Calu3 (cell line): ENCODE results near the gene RETSAT. TPM values are rescaled to one million over a fixed set of nuclear protein-coding genes. Genes with fewer than 3 reads are reported as not detected.
A peak's percentile ranks its signal among the peaks of the same experiment; 100 is the strongest.

Experiments
- BruUV-seq: library from RNA; stranded (reverse); fragments of 400-500 nt; replicated peaks from 2 replicates; lab custom pipeline; 2021; lab: Mats Ljungman, UMichigan
- CTCF ChIA-PET: fragments of 300-600 bp; sonication (Branson Sonifier 250); formaldehyde crosslinking; loops from one replicate; lab custom pipeline; 2022; ENCODE audit warnings: antibody characterized with exemption; lab: Charles Lee
- DNase-seq: peaks from one replicate; pipeline ENCODE4 v3.0.0; 2022
- H3K27ac Mint-ChIP-seq: one replicate; pipeline ENCODE4 v1.8.0; 2022; ENCODE audit warnings: mixed read lengths; ENCODE audit not compliant: unreplicated experiment
- H3K27me3 Mint-ChIP-seq: one replicate; pipeline ENCODE4 v1.8.0; 2022; ENCODE audit warnings: mixed read lengths; ENCODE audit not compliant: unreplicated experiment
- H3K36me3 Mint-ChIP-seq: one replicate; pipeline ENCODE4 v1.8.0; 2022; ENCODE audit warnings: mild to moderate bottlenecking, moderate library complexity, mixed read lengths; ENCODE audit not compliant: insufficient read depth, unreplicated experiment
- H3K4me1 Mint-ChIP-seq: one replicate; pipeline ENCODE4 v1.8.0; 2022; ENCODE audit warnings: mild to moderate bottlenecking, low read depth, mixed read lengths; ENCODE audit not compliant: unreplicated experiment
- H3K4me3 Mint-ChIP-seq: one replicate; pipeline ENCODE4 v1.8.0; 2022; ENCODE audit warnings: mild to moderate bottlenecking, low read depth, moderate library complexity, mixed read lengths; ENCODE audit not compliant: unreplicated experiment
- H3K9me3 Mint-ChIP-seq: one replicate; pipeline ENCODE4 v1.8.0; 2022; ENCODE audit warnings: low read depth, mixed read lengths; ENCODE audit not compliant: unreplicated experiment
- CTCF ChIP-seq: fragments of 200-600 bp; IDR thresholded peaks from one replicate; pipeline ENCODE4 v1.8.0; 2022; ENCODE audit warnings: antibody characterized with exemption; ENCODE audit not compliant: unreplicated experiment
- intact Hi-C: fragments of 100-400 bp; cut with micrococcal nuclease; formaldehyde crosslinking; loops from one replicate; pipeline ENCODE4 v1.10.0; 2022; ENCODE audit not compliant: unreplicated experiment
- total RNA-seq: library from RNA; stranded (reverse); gene quantifications from 2 replicates; pipeline ENCODE4 v1.2.3, GENCODE V29; 2022

RETSAT gene
- total RNA-seq, 1 experiment from 2014 or later = 40.6 TPM

GRCh38 chr2:85329181-85329651, 25.1 kb downstream of the RETSAT start:
- H3K4me3 Mint-ChIP-seq = peak overlapping the region; percentile 89
- intact Hi-C loops = no loop called here
- peaks cover 8% of the 10 kb centered on the region for H3K4me1 Mint-ChIP-seq
- BruUV-seq = no TSS peak
- CTCF ChIA-PET = no interaction called here
- TF ChIP-seq CTCF = no peak
- H3K27me3 Mint-ChIP-seq = no peaks in the 10 kb centered on the region
- H3K27ac Mint-ChIP-seq = no peak overlapping the region
- DNase-seq = no peak
- no peaks in the 10 kb centered on the region for H3K9me3 Mint-ChIP-seq
- H3K36me3 Mint-ChIP-seq = peaks cover 47% of the 10 kb centered on the region

- Mint-ChIP-seq H3K36me3 (peaks cover 59% of the 10 kb centered on the region), H3K4me1 (peaks cover 8% of the 10 kb centered on the region), H3K27me3 (no peaks in the 10 kb centered on the region), H3K27ac (peak within 1 kb of the TSS; percentile 95), H3K4me3 (peak within 1 kb of the TSS; percentile 89), H3K9me3 (no peaks in the 10 kb centered on the region)
- intact Hi-C loops = no loop called here
- TF ChIP-seq CTCF = no peak
- BruUV-seq = TSS peak; percentile 96
- peak; percentile 92 for DNase-seq
- CTCF ChIA-PET = interaction anchor here (0.6 to 1.6 kb wide), 4 partner anchors 11 to 1715 kb away, joined by 5 to 7 read pairs (median 6); partner anchors contain the start of genes ELMOD3 and RETSAT
Observed at GRCh38 chr2:85327822-85328617, 26.3 kb downstream of the RETSAT start, which contains the start of gene TGOLN2. Gene TGOLN2 (minus strand): TSS chr2:85327989. CDS start chr2:85327962, 27 bp downstream.

- CTCF ChIA-PET = interaction anchor here (0.6 to 1.6 kb wide), 5 partner anchors 12 to 1714 kb away, joined by 3 to 7 read pairs (median 5); partner anchors contain the start of genes ELMOD3 and RETSAT
- DNase-seq = peak; percentile 39
- BruUV-seq = no TSS peak
- peak overlapping the region; percentile 95 for H3K27ac Mint-ChIP-seq
- peaks cover 8% of the 10 kb centered on the region for H3K4me1 Mint-ChIP-seq
- H3K36me3 Mint-ChIP-seq = peaks cover 67% of the 10 kb centered on the region
- no peaks in the 10 kb centered on the region for H3K9me3 Mint-ChIP-seq
- intact Hi-C loops = no loop called here
- no peak for TF ChIP-seq CTCF
- peak overlapping the region; percentile 89 for H3K4me3 Mint-ChIP-seq
- H3K27me3 Mint-ChIP-seq = no peaks in the 10 kb centered on the region
Observed at GRCh38 chr2:85327160-85327821, 27.0 kb downstream of the RETSAT start.

- no peaks in the 10 kb centered on the region for H3K27me3 Mint-ChIP-seq
Observed at GRCh38 chr2:85326406-85327159, 27.7 kb downstream of the RETSAT start.

More at GRCh38 chr2:85326406-85327159, 27.7 kb downstream of the RETSAT start:
- BruUV-seq = TSS peak; percentile 43
- no peak for TF ChIP-seq CTCF
- peaks cover 8% of the 10 kb centered on the region for H3K4me1 Mint-ChIP-seq
- H3K27ac Mint-ChIP-seq = peak overlapping the region; percentile 95
- peak overlapping the region; percentile 89 for H3K4me3 Mint-ChIP-seq
- intact Hi-C loops = no loop called here
- no peak for DNase-seq
- peaks cover 74% of the 10 kb centered on the region for H3K36me3 Mint-ChIP-seq
- CTCF ChIA-PET = interaction anchor here (0.7 to 1.6 kb wide), 3 partner anchors 28 to 1713 kb away, joined by 3 to 6 read pairs (median 5); partner anchors contain the start of genes ELMOD3 and RETSAT
- H3K9me3 Mint-ChIP-seq = no peaks in the 10 kb centered on the region
